SH-SY5Y (cell line): Measurements from ENCODE around the gene HAUS5.

Experiments
- GATA2 ChIP-seq: IDR thresholded peaks from 2 replicates; pipeline ENCODE4 v1.6.1; 2011; ENCODE audit warnings: mild to moderate bottlenecking, low read depth, low read length
- GATA3 ChIP-seq: IDR thresholded peaks from 2 replicates; pipeline ENCODE4 v1.6.1; 2011; ENCODE audit warnings: low read depth, mild to moderate bottlenecking, low read length, moderate library complexity

- TF ChIP-seq GATA3 = no peak
- no peak for TF ChIP-seq GATA2
Measured at GRCh38 chr19:35613574-35613973, 1.0 kb downstream of the HAUS5 start.
